GM18519 (cell line): ENCODE measurements around the gene AJAP1.
"Not testable (repeated sequence)": the region's sequence is repeated elsewhere in the genome, so short reads cannot be mapped to it uniquely, and the experiment has no call there.

Source experiments
- ATAC-seq: cut with Tn5 transposase; IDR thresholded peaks from one replicate; pipeline ENCODE4 v1.9.1; 2021; ENCODE audit warnings: mild to moderate bottlenecking, moderate library complexity; ENCODE audit not compliant: unreplicated experiment, low FRiP score

The AJAP1 gene

GRCh38 chr1:4653796-4654725 is at the start of gene AJAP1:
AJAP1 (plus strand) TSS chr1:4654609; CDS start chr1:4655426, 817 bp downstream.
- no peak for ATAC-seq

DNA sequence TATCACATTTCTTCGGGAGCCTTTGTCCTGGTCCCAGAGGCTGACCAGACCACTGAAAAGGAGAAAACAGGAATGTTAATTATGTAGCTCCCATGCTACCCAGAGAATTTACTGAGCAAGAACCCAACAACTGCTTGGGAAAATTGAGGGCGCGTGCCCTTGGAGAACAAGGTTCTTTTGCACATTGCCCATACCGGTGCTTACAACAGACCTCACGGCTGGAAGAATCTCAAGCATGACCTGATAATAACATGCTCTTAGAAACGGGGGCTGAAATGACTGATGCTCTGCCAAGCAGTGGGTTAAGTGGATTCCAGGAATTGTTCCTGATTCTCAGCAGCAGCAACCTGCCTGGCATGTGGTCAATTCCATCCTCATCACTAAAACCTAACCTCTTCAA is 49.3 kb upstream of the AJAP1 start:
- ATAC-seq = no peak

- no peak for ATAC-seq
These were observed 42.7 kb upstream of the AJAP1 start for GRCh38 chr1:4611563-4612341.

DNA sequence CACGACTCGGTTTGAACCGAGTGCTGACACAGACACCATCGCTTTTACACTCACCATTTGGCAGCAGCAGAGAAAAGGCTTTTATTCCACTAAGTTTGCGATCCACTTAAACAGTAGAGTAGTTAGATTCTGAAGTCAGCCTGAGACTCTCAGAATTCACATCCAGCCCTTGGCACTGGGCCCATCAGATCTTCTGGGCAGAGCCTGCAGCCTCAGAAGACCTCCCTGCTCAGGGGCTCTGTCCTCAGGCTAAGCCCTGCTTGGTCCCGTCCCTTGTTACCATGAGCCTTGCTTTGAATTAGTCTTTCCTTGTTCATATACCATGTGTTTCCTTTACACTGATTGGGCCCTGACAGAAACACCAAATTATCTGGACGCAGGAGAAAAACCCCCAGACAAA is 41.4 kb upstream of the AJAP1 start:
- ATAC-seq = no peak

GRCh38 chr1:4613606-4614370 is 40.6 kb upstream of the AJAP1 start:
- ATAC-seq = no peak

GRCh38 chr1:4614371-4615137 is 39.9 kb upstream of the AJAP1 start:
- ATAC-seq = no peak

DNA sequence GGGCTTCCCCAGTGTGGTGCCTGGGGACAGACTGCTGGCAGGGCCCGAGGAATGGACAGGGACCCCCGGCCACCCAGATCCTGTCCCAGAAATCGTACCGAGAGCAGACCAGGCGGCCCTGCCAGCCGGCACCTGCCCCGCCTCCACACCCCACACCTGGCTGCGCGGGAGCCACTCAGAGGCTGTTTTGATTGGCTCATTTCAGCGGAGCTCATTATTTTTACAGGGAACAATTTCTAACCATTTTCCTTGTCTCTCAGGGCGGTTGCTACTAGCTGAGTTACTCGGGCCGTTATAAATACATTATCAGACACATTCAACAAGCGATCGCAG is 39.3 kb upstream of the AJAP1 start:
- ATAC-seq = no peak

DNA sequence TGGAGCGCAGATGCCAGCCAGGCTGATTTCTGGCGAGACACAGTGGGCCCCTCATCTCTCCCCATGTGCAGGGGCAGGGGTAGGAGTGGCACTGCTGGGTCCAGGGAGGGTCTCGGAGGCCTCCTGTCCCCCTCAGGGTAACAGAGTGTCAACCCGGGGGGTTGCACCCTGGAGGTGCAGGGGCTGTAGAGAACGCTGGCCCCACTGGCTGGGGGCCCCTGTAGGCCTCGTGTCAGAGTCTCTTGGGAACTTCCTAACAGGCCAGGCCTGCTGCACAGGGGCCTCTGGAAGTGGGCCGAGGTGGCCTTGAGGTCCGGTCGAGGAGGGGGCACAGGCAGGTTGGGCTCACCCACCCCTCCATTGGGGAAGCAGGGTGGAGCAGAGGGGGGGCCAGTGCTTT is 38.9 kb upstream of the AJAP1 start:
- ATAC-seq = no peak

DNA sequence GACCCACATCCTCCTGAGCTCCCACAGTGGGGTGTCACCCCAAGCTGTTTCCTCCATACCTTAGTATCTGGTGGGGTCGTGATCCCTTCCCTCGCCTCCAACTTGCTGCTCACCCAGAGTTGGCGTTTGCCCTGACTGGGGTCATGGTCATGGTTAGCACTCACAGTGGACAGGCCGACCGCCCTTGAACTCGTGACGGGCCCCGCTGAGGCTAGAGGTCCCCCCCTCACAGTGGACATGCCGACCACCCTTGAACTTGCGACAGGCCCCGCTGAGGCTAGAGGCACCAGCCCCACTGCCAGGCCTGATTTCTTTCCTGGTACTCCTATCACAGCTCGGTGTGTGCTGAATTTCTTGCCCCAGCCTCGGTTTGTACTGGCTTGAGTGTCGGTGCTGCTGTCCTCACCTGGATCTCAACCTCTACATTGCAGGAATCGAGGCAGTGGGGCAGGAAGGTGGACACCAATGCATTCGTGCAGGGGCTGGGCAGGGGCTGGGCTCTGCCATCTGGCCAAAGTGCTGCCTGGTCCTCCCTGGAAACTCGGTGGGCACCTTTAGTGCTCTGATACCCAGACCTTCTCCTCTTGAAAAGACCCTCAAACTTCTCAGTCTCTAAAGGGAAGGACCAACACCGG is 37.5 kb upstream of the AJAP1 start:
- no peak for ATAC-seq

DNA sequence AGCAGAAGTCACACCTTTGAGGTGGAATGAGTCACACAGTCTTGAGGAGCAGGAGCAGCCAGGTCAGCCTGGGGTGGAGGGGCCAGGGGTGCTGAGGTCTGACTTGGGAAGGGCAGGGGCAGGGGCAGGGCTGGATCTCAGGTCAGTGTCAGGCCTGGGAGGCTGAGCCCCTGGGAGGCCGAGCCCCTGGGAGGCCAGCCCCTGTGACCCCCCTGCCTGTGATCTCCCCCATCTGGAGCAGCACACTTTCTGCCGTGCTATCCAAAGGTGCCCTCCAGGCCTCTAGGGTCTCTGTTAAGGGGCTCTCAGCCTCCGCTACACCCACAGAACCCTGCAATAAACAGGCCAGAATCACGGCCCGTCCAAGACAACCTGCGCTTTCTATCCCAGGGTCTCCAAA is 36.9 kb upstream of the AJAP1 start:
- ATAC-seq = no peak

GRCh38 chr1:4618827-4619226 is 35.6 kb upstream of the AJAP1 start:
- not testable (repeated sequence) for ATAC-seq

DNA sequence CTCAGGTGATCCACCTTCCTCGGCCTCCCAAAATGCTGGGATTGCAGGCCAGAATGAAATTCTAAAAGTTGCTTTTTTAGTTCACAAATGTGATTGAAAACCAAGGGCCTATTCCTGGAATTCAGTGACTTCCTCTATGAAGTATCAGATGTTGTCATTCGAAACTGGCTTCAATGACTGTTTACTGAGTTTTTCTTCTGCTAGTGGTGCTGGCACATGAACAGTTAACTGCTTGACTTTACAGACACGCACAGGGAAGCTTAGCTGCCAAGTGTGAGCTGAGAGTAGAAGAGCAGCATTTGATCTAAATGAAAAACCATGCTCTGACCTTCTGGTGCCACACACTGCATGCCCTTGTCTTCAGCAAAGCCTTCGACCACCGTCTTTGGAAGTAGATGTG is 32.8 kb upstream of the AJAP1 start:
- no peak for ATAC-seq

DNA sequence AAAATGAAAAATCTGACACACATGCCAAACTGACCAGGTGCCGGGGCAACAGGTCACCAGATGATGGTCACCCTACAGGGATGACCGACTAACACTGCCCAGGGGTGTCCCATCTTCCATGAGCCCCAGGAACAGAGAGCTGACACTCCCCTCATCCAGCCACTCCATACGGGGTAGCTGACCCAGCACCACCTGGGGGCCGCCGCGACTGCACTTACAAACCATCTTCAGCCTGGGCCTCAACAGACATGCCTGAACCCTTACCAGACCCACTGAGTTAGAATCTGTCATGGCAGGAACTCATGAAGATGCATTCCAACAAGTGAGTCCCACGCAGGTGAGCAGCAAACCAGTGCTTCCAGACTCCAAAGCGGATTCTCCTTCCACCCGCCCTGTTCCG is 31.6 kb upstream of the AJAP1 start:
- no peak for ATAC-seq

- no peak for ATAC-seq
These were observed 30.2 kb upstream of the AJAP1 start for GRCh38 chr1:4624141-4624715.

- ATAC-seq = no peak
These were observed 29.6 kb upstream of the AJAP1 start for GRCh38 chr1:4624801-4625200.

GRCh38 chr1:4626061-4626460 is 28.3 kb upstream of the AJAP1 start:
- ATAC-seq = no peak

- ATAC-seq = no peak
These were observed 27.7 kb upstream of the AJAP1 start for GRCh38 chr1:4626560-4627319.

DNA sequence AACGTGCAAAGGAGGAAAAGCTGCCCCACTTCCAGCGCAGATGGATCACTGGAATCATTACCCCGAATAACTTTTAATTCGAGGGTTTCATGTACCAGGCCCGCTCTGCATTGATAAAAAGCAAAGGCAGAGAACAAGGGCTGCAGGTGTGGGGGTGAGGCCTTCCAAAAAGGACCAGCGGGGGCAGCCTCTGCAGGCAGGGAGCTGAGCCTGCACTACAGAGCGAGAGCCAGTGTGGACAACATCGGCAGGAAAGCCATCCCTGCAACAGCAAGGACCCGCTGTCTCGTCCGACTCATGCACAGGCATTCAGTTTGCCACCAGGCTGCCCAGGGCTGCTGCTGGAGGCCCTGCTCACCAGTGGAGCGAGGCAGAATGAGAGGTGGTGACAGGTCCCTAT is 27.1 kb upstream of the AJAP1 start:
- no peak for ATAC-seq

DNA sequence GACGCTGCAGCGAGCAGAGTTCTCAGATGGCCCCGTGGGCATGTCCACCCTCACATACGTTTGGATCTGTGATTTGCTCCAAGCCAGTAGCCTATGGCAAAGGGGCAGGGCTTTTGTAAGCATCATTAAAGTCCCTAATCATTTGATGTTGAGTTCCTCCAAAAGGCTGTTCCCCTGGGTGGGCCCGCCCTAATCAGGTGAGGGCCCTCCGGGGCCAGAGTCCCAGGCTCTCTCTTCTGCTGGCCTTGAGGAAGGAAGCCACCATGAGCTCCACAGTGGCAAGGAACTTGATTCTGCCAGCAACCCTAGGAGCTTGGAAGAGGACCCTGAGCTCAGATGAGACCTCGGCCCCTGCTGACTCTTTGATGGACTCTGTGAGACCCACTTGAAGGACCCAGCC is 25.4 kb upstream of the AJAP1 start:
- no peak for ATAC-seq
